GM21528 (cell line): ENCODE data around the gene STAC3.
"Not testable (repeated sequence)": the region's sequence is repeated elsewhere in the genome, so short reads cannot be mapped to it uniquely, and the experiment has no call there.

Experiments used
- ATAC-seq: cut with Tn5 transposase; IDR thresholded peaks from one replicate; pipeline ENCODE4 v1.9.1; 2021; ENCODE audit warnings: mild to moderate bottlenecking, moderate library complexity; ENCODE audit not compliant: unreplicated experiment, low FRiP score

STAC3 gene

GRCh38 chr12:57250956-57251355 is at the start of gene STAC3:
STAC3 (minus strand) TSS chr12:57251187; CDS start chr12:57249636, 1,551 bp downstream.
- no peak for ATAC-seq

GRCh38 chr12:57299514-57300016 is 48.6 kb upstream of the STAC3 start:
- ATAC-seq = no peak

DNA sequence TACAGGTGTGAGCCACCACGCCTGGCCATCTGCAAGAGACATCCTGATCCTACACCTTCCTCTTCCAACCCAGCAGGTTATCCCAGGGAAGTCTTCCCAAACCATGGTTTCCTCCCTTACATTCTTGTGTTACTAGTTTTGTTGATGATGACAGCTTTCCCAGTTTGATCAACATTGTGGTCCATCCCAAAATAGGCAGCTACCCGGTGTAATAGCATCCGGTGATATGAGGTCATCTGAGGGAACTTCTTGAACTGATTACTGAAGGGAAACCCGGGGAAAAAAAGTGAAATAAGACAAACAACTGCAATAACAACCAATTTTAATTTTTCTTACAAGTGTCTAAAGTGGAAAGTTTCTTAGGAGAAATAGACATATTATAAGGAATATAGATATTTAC is 45.3 kb upstream of the STAC3 start:
- ATAC-seq = no peak

DNA sequence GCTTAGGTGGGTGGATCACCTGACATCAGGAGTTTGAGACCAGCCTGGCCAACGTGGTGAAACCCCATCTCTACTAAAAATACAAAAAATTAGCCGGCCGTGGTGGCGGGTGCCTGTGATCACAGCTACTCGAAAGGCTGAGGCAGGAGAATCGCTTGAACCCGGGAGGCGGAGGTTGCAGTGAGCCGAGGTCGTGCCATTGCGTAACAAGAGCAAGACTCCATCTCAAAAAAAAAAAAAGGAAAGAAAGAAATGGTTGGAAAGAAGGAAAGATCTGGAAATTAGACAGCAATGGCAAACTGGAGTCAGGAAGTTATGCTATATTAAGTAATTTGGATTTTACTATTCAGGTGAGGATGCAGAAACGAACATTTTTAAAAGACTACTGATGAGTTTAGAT is 31.1 kb upstream of the STAC3 start:
- ATAC-seq = not testable (repeated sequence)

DNA sequence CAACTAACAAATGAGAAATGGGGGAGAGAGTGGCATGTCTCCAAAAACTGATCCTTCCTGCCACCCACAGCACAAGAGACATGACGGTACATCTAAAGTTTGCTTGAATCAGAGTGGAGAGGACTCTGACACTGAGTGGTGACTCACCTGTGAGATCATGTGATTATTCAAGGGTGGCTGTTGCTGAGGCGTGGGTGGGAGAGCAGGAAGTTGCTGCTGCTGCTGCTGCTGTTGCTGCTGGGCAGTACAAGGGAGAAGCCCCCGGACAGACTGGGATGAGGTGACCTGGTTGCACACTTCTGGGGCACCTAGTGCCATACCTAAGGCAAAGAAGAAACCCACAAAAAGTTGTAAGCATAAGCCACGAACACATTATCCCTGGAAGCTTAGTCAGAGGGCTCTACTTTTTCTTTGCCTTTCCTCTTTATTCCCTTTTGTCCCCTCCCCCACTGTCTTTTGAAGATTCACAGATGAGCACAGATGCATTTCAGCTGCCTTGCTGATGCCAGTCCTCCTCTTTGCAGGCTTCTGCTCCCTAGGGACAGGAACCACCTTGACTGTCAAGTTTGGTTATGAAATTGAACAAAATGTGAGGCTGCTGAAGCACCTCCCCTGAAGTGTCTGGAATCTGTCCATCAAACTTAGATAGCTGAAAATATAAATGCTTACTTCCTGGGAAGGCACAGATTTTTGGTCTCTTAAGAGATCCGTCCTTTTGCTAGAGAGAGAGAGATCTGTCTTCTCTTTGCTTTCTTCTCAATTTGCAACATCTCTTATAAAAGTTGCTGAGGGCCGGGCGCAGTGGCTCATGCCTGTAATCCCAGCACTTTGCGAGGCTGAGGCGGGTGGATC is 29.4 kb upstream of the STAC3 start:
- peak; percentile 82 for ATAC-seq

GRCh38 chr12:57278465-57279381 is 27.7 kb upstream of the STAC3 start:
- no peak for ATAC-seq

- ATAC-seq = no peak
Observed at GRCh38 chr12:57276935-57277563, 26.1 kb upstream of the STAC3 start.

DNA sequence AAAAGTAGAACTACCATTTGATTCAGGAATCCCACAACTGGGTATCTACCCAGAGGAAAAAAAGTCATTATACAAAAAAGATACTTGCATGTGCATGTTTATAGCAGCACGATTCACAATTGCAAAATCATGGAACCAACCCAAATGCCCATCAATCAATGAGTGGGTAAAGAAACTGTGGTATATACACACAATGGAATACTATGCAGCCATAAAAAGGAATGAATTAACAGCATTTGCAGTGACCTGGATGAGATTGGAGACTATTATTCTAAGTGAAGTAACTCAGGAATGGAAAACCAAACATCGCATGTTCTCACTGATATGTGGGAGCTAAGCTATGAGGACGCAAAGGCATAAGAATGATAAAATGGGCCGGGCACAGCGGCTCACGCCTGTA is 25.2 kb upstream of the STAC3 start:
- ATAC-seq = not testable (repeated sequence)

- ATAC-seq = no peak
Observed at GRCh38 chr12:57273516-57273915, 22.5 kb upstream of the STAC3 start.

DNA sequence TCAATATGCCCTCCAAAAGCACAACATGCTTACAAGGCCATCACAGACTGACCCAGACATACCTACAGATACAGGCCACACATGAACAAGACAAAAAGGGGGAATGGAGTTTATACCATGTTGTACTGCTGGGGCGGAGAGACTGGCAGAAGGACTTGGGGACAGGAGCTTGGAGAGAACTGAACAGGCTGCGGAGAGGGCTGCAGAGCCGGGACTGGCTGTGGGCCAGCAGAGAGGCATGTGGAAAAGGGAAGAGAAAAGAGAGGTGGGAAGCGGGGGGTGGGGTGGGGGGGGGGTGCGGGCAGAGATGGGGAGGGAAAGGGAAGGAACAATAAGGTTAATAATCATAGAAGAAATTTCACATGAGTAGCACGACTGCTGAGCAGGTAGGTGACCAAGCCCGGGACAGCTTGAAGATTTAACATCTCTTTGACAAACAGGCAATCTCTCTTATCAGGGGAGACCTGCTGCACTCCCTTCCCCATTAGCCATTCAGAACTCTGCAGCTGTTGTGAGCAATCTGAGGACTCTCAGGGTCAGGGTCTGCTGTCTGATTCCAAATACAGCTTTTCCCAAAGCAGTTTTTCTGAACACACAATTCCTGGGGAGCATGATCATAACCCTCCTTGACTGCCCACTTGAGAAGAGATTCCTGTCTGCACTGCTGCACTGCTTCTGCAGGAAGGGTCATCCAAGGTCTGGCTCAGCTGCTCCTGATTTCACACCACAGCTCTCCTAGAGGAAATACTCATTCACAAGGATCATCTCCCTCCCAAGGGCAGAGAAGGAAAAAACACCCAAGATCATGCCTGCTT is 21.6 kb upstream of the STAC3 start:
- no peak for ATAC-seq

GRCh38 chr12:57270966-57271470 is 20.0 kb upstream of the STAC3 start:
- ATAC-seq = no peak

DNA sequence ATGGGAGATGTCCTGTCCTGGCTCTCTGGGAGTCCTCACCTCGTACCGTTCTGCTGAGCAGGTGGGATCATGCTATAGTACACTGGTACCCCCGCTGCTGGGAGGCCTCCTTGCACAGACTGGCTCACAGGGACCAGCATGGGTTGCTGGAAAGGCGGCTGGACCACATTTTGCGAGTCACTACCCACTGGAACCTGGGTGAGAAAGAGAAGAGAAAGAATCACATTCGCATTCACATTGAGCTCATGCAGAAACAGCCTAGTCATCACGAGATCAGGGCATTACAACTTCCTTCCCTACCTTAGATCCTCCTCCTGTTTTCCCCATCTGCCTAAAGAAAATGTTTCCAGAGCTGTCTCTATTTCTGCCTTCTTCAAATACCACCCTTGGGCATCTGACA is 17.3 kb upstream of the STAC3 start:
- ATAC-seq = no peak

GRCh38 chr12:57266681-57267080 is 15.7 kb upstream of the STAC3 start:
- no peak for ATAC-seq

- ATAC-seq = no peak
Observed at GRCh38 chr12:57263096-57263495, 12.1 kb upstream of the STAC3 start.

- ATAC-seq = no peak
Observed at GRCh38 chr12:57262126-57262822, 11.3 kb upstream of the STAC3 start.

DNA sequence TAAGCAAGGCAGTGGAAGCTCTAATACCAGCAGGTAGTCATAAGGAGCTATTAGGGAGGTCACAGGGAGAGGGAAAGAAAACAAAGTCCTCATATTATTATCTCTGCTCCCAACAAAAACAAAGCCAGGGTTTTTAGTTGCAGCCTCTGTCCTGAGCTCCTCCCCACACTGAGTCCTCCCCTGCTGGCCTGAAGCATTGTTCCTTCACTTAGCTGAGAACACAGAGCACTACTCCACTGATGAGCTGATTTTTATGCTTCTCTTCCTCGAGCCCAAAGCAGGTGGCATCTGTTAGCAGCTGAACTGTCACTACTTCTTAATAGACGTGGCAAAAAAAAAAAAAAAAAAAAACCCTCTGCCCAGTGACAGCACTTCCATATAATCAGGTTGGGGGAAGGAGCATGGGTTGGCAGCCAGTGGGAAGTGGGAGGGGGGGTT is 10.5 kb upstream of the STAC3 start:
- no peak for ATAC-seq

DNA sequence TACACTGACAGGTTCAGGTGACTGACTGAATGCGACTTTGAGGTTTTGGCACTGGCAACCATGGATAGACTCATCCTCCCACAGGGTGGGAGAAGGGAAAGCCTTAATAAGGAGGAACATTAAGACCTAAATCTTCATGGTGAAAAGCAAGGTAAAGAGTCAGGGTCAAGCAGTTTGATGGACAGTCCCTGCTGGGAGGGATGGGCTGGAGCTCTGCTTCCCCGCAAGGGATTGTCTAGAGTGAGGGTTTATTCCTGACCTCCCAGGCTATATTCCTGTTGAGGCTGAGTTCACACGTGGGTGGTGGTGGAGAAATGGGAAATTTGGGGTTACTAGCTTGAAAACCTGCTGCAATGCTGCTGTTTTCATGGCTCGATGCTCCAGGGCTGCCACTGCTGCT is 9.4 kb upstream of the STAC3 start:
- no peak for ATAC-seq

DNA sequence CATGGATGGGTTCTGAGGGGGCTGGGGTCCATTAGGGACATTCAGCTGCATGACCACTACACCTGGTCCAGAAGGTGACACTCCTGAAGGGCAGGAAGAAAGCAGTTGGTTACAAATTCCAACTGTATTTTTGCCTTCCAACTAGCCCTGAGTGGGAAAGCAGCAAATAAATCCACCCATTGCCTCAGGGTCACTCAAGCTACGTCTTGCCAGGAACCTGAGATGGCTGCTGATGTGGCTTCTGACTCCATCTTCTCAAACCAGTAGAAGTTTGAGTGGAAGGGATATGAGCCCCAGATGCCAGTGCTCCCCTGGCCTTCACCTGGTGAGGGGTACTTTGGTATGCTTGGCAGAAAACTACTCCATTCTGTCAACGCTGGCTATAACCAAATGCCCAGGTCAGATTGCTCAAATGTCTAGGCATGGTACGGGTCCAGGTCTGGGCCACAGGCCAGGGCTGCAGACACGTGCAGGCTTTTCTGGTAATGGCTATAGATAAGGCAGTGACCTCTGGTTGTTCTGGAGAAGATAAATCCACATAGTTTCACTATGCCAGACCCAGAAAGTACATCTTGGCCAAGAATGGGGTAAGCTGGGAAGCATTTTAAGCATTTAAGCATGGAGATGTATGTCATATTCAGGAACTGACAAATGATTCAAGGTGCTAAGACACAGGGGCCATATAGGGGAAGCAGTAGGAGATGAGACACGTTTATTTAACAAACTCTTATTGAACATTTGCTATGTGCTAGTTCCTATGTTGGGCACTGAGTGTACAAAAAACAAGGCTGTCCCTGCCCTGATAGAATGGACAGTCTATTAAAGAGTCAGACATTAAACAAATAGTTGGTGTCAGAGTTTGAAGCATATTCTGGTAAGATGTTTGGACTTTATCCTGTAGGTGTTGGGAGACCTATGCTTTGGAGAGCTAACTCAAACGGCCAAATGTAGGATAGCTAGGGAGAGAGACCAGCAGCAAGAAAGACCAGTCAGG is 8.3 kb upstream of the STAC3 start:
- ATAC-seq = no peak
